HG03460 (cell line): ENCODE results near the gene FAM13A.

ENCODE experiments used
- ATAC-seq: cut with Tn5 transposase; IDR thresholded peaks from one replicate; pipeline ENCODE4 v1.9.1; 2021; ENCODE audit not compliant: unreplicated experiment

FAM13A gene

DNA sequence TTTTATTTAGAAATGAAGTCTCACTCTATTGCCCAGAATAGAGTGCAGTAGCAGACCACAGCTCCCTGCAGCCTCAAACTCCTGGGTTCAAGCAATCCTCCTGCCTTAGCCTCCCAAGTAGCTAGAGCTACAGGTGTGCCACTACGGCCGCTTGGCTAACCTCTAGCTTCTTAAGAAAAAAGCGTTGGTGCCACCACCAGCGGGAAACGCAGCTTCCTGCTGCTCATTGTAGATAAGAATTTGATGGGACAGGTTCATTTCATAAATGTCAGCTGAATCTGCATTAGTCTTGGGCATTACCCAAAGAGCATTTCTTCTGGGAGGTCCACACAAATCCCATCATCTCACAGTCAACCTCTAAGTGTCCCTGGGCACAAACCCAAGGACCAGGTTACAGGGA is 326.2 kb downstream of the FAM13A start:
- ATAC-seq = no peak

GRCh38 chr4:88729146-88729760 is 327.7 kb downstream of the FAM13A start:
- no peak for ATAC-seq

DNA sequence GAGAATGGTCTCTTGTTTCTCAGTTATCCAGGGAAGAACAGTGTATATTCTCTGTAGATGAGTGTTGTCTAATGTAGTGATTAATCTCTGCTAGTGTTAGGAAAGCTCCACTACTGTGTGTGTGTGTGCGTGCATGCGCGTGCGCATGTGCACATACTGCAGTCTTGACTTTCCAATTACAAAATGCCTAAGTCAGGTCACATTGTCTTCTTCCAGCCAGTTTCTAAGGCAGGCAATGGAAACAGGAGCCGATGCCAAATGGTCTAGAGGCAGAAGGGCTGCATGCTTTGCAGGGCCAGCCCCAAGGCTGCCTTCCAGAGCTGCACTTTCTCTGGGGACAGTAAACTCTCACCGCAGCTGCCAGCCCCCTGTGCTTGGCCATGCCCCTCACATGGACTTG is 328.8 kb downstream of the FAM13A start:
- no peak for ATAC-seq

DNA sequence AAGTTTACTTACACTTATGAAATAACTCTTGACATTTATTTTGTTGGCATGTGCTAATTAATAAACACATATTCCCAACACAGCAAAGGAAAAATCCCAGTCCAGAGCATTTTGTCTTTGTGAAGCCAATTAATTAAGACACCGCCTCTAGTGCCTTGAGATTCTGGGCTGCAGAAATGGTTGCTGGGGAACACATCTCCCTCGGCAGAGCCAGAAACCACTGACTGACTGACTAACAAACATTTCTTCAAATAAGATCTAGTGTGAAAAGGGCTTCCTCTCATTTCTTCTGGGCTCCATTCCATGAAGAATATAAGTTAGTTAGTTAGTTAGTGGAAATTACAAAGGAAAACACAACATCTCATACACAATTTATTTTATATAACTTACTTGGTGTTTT is 331.0 kb downstream of the FAM13A start:
- no peak for ATAC-seq

GRCh38 chr4:88725143-88725542 is 331.8 kb downstream of the FAM13A start:
- no peak for ATAC-seq

GRCh38 chr4:88724406-88724805 is 332.6 kb downstream of the FAM13A start:
- no peak for ATAC-seq

- no peak for ATAC-seq
These were observed 334.2 kb downstream of the FAM13A start for GRCh38 chr4:88722828-88723227.

- ATAC-seq = no peak
These were observed 334.7 kb downstream of the FAM13A start for GRCh38 chr4:88722276-88722780.

GRCh38 chr4:88720451-88721428 is 336.2 kb downstream of the FAM13A start:
- no peak for ATAC-seq

DNA sequence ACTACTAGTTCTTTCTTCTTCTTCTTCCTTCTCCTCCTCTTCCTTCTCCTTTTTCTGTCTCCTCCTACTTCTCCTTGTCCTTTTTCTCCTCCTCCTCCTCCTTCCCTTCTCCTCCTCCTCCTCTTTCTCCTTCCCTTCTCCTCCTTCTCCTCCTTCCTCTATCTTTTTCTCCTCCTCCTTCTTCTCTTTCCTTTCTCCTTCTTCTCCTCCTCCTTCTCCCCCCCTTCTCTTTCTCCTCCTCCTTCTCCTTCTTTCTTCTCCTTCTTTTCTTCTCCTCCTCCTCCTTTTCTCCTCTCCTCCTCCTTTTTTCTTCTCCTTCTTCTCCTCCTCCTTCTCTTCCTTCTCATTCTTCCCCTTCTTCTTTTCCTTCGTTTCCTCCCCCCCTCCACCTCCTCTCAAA is 337.6 kb downstream of the FAM13A start:
- ATAC-seq = no peak

DNA sequence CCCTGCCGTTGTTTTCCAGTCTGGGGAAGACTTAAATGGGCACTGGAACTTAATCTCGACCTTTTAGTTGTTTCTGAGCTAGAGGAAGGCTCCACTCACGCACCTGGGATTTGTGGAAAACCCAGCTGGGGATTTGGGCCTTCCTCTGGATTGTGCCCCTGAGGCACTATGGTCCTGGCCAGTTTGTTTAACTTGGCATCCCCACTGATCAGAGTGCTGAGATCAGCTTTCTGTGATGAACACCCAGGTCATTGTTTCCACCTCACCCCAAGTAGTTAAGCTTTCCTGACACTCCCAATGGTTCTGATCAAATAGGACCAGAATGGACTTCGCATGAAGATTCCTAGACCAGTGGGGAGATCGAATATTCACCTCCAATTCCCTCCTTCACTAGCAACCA is 338.9 kb downstream of the FAM13A start:
- ATAC-seq = no peak

DNA sequence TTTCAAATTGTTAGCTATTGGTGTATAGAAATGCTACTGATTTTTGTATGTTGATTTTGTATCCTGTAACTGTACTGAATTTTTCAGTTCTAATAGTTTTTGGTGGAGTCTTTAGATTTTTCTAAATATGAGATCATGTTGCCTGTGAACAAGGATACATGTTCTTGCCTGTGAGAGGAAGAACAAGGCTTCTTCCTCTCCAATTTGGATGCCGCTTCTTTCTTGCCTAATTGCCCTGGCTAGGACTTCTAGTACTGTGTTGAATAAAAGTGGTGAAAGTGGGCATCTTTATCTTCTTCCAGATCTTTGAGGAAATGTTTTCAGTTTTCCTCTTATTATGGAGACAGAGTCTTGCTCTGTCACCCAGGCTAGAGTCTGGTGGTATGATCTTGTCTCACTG is 343.2 kb downstream of the FAM13A start:
- ATAC-seq = no peak

GRCh38 chr4:88709989-88710388 is 347.0 kb downstream of the FAM13A start:
- no peak for ATAC-seq

GRCh38 chr4:88706574-88706973 is 350.4 kb downstream of the FAM13A start:
- ATAC-seq = no peak

DNA sequence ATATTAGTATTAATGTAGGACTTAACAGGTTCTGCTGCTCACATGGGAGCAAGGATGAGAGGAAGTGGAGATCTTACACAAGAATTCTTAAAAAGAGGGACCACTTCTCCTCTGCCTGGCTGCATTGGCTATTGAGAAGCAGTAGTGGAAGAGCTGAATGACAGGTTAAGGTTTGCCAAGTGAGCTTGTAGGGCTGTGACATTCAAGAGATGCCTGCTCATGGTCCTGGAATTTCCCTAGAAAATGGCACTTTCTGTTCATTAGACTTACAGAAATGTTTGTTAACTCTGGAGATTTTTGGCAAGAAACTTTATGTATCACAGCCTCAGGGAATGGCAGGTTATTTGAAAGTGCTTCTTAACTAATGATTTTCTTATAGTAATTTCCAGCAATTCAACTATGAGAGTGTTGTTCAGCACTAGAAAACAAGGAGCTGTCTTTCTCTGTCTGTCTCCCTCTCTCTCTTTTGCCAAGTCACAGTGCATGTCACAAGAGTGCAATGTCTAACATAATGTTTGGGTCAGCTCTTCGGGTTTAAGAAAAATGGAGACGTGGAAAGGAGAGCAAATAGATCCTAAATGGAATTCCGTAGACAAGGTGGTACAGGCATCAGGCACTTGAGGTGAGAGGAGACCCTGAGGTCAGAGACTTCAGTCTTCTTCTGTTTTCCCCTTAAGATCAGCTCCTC is 351.0 kb downstream of the FAM13A start:
- ATAC-seq = no peak

DNA sequence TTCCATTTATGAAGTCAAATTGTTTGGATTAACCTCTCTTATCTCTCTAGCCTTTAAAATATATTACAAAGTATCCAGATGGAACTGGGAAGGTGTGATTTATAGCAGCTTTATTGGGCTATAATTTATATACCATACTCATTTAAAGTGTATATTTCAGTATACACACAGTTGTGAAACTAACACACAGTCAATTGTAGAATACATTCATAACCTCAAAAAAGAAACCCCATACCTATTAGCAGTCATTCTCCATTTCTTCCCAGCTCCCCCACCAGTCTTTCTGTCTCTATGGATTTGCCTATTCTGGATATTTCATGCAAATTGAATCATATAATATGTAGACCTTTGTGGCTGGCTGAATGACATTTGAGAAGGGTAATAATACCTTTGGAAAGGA is 351.8 kb downstream of the FAM13A start:
- no peak for ATAC-seq

DNA sequence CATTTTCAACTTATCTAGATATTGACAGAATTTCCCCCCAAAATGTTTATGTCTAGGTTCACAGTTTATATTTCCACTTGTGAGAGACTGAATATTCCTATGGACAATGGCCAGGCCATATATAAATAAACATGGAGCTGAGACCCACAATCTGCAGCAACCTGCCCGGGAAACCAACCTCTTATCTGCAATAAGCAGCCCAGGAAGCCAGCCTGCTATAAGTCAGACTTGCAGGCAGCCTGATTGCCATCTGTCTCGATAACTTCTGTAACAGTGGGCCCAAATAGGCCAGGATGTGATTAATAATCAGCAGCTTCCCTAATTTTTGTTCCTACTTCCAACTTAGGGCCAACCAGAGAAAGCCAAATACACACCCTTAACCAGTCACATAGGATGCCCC is 354.2 kb downstream of the FAM13A start:
- no peak for ATAC-seq

- no peak for ATAC-seq
These were observed 358.5 kb downstream of the FAM13A start for GRCh38 chr4:88698519-88698918.

DNA sequence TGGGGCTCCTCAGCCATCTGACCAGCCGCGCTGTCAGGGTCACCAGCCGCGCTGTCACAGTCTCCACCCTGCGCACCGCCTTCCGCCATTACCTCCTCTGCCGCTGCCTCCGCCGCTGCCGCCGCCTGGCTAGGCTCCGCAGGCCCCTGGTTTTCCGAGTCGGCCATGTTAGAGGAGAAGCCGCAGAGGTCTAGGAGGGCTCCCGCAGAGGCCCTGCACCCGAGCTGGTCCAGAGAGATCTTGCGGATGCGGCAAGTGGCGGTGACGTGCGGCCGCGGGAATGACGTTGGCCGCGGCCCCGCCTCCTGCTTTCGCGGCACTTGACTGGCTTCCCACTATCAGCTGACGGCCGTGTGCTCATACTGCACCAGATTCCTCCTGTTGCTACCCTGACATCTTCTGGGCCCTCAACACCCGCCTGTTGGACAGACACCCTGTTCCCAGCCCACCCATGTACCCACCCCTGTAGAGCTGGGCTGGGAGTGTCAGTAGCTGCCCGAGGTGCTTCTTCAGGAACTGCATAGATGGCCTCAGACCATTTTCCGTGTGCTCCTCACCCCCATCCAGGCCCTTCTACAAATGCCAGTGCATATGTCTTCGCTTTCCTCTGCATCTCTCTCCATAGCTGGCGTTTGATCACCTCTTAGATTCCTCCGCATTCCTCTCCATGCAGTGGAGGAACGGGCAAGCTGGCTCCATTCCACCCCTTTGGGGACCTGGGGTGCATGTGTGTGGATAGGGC is 359.2 kb downstream of the FAM13A start, which contains the start of gene NAP1L5:
TSS of gene NAP1L5 (minus strand) at position 242 of the 742 bp plus-strand sequence. CDS start at position 167, 75 bp downstream.
- peak; percentile 95 for ATAC-seq

GRCh38 chr4:88697141-88697540 is 359.8 kb downstream of the FAM13A start:
- ATAC-seq = no peak

GRCh38 chr4:88696630-88697029 is 360.4 kb downstream of the FAM13A start:
- no peak for ATAC-seq
